A673 (cell line): Measurements from ENCODE around the gene CDH23. TPM values are rescaled to one million over a fixed set of nuclear protein-coding genes. Genes with fewer than 3 reads are reported as not detected.

Source experiments
- BruUV-seq: library from RNA; stranded (reverse); fragments of 400-500 nt; replicated peaks from 2 replicates; lab custom pipeline; 2021; lab: Mats Ljungman, UMichigan
- CTCF ChIA-PET: fragments of 300-600 bp; sonication (Branson Sonifier 250); formaldehyde crosslinking; loops from one replicate; lab custom pipeline; 2022; ENCODE audit warnings: antibody characterized with exemption; lab: Charles Lee
- POLR2A ChIA-PET: fragments of 300-600 bp; sonication (Branson Sonifier 250); formaldehyde crosslinking; loops from one replicate; lab custom pipeline; 2022; ENCODE audit warnings: antibody characterized with exemption; ENCODE audit not compliant: low non-redundant PET; lab: Charles Lee
- DNase-seq: peaks from one replicate; pipeline ENCODE4 v3.0.0-alpha.2; 2015; ENCODE audit warnings: low spot score
- H3K27ac ChIP-seq: fragments of 200-600 bp; sonication (generic); 2 replicates; pipeline ENCODE4 v1.5.1; 2016; ENCODE audit warnings: mixed run types, low read depth, mild to moderate bottlenecking, mixed read lengths, antibody characterized with exemption, low read length; ENCODE audit not compliant: poor library complexity, severe bottlenecking
- H3K27me3 ChIP-seq: fragments of 200-600 bp; sonication (generic); replicated peaks from 2 replicates; pipeline ENCODE4 v1.6.1; 2017; ENCODE audit warnings: mixed run types, low read depth, mild to moderate bottlenecking, mixed read lengths, antibody characterized with exemption, low read length; ENCODE audit not compliant: insufficient read depth, poor library complexity
- H3K36me3 ChIP-seq: fragments of 200-600 bp; sonication (generic); 2 replicates; pipeline ENCODE4 v1.6.1; 2016; ENCODE audit warnings: mixed run types, mild to moderate bottlenecking, mixed read lengths, antibody characterized with exemption, low read length; ENCODE audit not compliant: insufficient read depth, poor library complexity, severe bottlenecking
- H3K4me1 ChIP-seq: fragments of 200-600 bp; sonication (generic); 2 replicates; pipeline ENCODE4 v1.6.1; 2017; ENCODE audit warnings: mixed run types, mild to moderate bottlenecking, mixed read lengths, antibody characterized with exemption, low read length; ENCODE audit not compliant: insufficient read depth, poor library complexity, severe bottlenecking
- H3K4me3 ChIP-seq: fragments of 200-600 bp; sonication (generic); 2 replicates; pipeline ENCODE4 v1.5.1; 2016; ENCODE audit warnings: low read depth, mixed run types, mild to moderate bottlenecking, mixed read lengths, low read length; ENCODE audit not compliant: poor library complexity, severe bottlenecking
- H3K9me3 ChIP-seq: fragments of 200-600 bp; sonication (generic); 2 replicates; pipeline ENCODE4 v1.6.1; 2016; ENCODE audit warnings: mixed run types, low read depth, mild to moderate bottlenecking, mixed read lengths, antibody characterized with exemption, low read length; ENCODE audit not compliant: poor library complexity, severe bottlenecking
- EZH2 ChIP-seq: fragments of 200-600 bp; sonication (generic); IDR thresholded peaks from 2 replicates; pipeline ENCODE4 v1.6.1; 2017; ENCODE audit warnings: borderline replicate concordance, low read depth, mild to moderate bottlenecking, mixed read lengths, antibody characterized with exemption, low read length; ENCODE audit not compliant: poor library complexity, severe bottlenecking
- intact Hi-C: fragments of 100-400 bp; cut with micrococcal nuclease; formaldehyde crosslinking; loops from one replicate; pipeline ENCODE4 v1.10.0; 2022; ENCODE audit not compliant: unreplicated experiment
- total RNA-seq: library from RNA; stranded (reverse); gene quantifications from 2 replicates; pipeline ENCODE4 v1.2.3, GENCODE V29; 2021
- TF ChIP-seq, protein P1 (sequence below): fragments of 300-800, 200-600 bp; sonication (generic); conservative IDR thresholded peaks from 2 replicates; pipeline ENCODE4 v1.5.1; 2017; ENCODE audit warnings: low read depth, mild to moderate bottlenecking, antibody characterized with exemption, low read length, moderate library complexity, mixed read lengths

Gene CDH23
- total RNA-seq, 1 experiment from 2014 or later, result 49.7 TPM

DNA sequence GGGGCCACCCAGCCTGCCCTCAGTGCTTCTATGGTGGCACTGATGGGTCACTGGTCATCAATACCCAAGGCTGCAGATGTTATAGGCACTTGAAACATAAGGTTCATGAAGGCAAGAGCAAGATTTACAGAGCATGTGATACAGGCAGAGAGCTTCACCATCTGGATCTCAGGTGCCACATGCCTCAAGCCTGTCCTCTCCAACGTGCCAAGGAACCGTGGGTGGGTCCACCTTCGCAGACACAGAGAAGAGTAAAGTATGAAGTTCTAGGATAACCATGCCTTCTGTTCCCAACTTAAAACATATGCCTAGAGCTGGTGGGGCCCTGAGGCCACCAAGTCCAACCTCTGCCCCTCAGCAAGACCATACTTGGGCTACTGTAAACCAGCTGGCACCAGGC is 26.7 kb upstream of the CDH23 start:
- Histone ChIP-seq H3K4me3 (no peak overlapping the region), H3K9me3 (no peaks in the 10 kb centered on the region), H3K4me1 (no peaks in the 10 kb centered on the region), H3K27me3 (no peaks in the 10 kb centered on the region), H3K27ac (no peak overlapping the region), H3K36me3 (no peaks in the 10 kb centered on the region)
- DNase-seq, result no peak
- POLR2A ChIA-PET, result no interaction called here
- no TSS peak for BruUV-seq
- no peak for TF ChIP-seq EZH2
- TF ChIP-seq, protein P1, sequence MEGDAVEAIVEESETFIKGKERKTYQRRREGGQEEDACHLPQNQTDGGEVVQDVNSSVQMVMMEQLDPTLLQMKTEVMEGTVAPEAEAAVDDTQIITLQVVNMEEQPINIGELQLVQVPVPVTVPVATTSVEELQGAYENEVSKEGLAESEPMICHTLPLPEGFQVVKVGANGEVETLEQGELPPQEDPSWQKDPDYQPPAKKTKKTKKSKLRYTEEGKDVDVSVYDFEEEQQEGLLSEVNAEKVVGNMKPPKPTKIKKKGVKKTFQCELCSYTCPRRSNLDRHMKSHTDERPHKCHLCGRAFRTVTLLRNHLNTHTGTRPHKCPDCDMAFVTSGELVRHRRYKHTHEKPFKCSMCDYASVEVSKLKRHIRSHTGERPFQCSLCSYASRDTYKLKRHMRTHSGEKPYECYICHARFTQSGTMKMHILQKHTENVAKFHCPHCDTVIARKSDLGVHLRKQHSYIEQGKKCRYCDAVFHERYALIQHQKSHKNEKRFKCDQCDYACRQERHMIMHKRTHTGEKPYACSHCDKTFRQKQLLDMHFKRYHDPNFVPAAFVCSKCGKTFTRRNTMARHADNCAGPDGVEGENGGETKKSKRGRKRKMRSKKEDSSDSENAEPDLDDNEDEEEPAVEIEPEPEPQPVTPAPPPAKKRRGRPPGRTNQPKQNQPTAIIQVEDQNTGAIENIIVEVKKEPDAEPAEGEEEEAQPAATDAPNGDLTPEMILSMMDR, result no peak
- CTCF ChIA-PET, result no interaction called here
- intact Hi-C loops, result no loop called here

- Histone ChIP-seq H3K36me3 (no peaks in the 10 kb centered on the region), H3K27ac (no peak overlapping the region), H3K27me3 (no peaks in the 10 kb centered on the region), H3K4me3 (no peak overlapping the region), H3K4me1 (peaks cover 3% of the 10 kb centered on the region), H3K9me3 (no peaks in the 10 kb centered on the region)
- DNase-seq, result no peak
- POLR2A ChIA-PET, result interaction anchor here (1.1 kb wide), 1 partner anchor 12 kb away, joined by 4 read pairs; no protein-coding TSS in a partner anchor
- CTCF ChIA-PET, result no interaction called here
- BruUV-seq, result no TSS peak
- intact Hi-C loops, result no loop called here
- TF ChIP-seq EZH2, result no peak
- TF ChIP-seq, protein P1, result no peak
Observed at GRCh38 chr10:71371750-71372166, 25.0 kb upstream of the CDH23 start.

- no peaks in the 10 kb centered on the region for H3K36me3 ChIP-seq
- H3K4me1 ChIP-seq, result peaks cover 5% of the 10 kb centered on the region
- POLR2A ChIA-PET, result no interaction called here
- no peak overlapping the region for H3K27ac ChIP-seq
- H3K4me3 ChIP-seq, result no peak overlapping the region
- no peaks in the 10 kb centered on the region for H3K9me3 ChIP-seq
- TF ChIP-seq EZH2, result no peak
- TF ChIP-seq, protein P1, result no peak
- BruUV-seq, result no TSS peak
- no peak for DNase-seq
- CTCF ChIA-PET, result no interaction called here
- H3K27me3 ChIP-seq, result no peaks in the 10 kb centered on the region
- intact Hi-C loops, result no loop called here
Observed at GRCh38 chr10:71372882-71373495, 23.7 kb upstream of the CDH23 start.
